NCI-H1092 treated with DMSO at 0.1 percent for 48 hours (cell line): ENCODE data around the gene UPF1.
A peak's percentile ranks its signal among the peaks of the same experiment; 100 is the strongest.
"Not testable (repeated sequence)": the region's sequence is repeated elsewhere in the genome, so short reads cannot be mapped to it uniquely, and the experiment has no call there.

Source experiments
- DNase-seq: peaks from one replicate; lab custom pipeline; 2025; lab: John Stamatoyannopoulos, UW

UPF1 gene

DNA sequence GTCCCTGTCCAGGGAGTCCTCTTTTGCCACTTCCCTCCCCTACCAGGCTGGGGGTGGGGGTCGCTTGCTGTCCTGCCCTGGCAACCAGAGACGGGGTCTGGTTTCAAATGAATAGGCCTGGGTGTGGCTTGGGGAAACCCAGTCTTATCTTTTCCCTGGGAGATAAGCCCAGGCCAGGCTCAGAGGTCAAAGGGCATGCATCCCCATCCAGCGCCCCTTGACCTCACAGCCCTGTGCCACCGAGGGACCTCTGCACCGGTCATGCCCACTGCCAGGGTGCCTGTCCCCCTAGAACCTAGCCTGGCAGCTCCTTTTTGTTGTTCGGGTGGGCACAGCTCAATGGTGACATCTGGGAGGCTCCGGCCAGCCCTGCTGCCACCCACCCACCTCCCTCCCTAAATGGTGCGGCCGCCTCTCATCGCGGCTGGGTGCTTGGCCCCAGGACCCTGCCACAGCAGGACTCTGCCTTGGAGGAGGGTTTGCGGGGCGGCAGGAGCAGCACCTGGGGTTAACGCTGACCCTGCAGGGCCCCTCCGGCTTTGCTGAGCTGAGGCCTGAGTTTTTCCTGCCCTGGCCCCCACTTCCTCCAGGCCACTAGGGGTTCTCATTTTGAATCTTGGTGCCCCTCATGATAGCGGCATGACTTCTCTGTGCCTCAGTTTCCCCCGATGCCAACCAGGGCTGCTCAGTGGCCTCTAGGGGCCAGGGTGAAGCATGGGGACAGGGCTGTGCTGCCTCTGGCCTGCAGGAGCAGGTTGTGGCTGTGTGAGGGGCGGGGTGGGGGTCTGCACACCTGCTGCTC lies 67.0 kb downstream of the UPF1 start:
- no peak for DNase-seq

DNA sequence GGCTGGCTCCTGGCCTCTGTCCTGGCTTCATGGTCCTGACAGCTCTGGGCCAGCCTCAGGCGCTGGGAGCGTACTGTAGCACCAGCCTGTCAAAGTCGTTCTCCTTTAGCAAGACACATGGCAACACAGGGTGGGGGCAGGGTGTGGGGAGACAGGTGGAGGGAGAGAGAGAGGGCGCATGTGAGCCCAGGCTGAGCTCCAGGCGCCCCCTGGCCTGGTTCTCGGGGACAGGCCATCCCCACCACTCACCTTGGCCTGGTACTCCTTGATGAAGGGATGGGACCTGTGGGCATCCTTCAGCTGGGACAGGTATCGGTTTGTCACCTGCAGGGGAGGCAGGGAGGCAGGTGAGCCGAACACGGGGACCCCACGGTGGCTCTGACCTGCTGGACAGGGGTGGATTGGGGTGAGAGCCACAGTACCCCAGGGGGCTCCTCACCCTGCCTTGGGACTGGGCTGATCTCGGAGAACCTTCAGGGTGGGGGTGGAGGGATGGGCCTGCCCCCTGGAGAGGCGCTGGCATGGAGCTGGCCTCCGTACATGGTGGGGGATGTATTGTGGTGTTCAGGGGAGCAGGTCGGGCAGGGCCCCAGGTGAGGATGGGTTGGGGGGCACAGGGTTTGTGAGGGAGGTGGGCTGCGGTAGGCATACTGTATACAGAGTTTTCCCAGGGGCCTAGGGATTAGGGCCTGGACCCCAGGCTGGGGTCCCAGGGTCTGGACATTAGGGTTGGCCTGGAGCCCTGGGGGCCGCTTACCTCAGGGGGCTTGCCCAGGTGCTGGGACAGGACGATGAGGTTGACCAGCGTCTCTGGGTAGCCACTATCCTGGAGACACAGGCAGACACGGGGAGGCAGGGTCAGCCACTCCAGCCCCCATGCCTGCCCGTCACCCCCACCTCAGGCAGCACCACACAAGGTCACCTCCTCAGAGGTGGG lies 68.1 kb downstream of the UPF1 start:
- no peak for DNase-seq

DNA sequence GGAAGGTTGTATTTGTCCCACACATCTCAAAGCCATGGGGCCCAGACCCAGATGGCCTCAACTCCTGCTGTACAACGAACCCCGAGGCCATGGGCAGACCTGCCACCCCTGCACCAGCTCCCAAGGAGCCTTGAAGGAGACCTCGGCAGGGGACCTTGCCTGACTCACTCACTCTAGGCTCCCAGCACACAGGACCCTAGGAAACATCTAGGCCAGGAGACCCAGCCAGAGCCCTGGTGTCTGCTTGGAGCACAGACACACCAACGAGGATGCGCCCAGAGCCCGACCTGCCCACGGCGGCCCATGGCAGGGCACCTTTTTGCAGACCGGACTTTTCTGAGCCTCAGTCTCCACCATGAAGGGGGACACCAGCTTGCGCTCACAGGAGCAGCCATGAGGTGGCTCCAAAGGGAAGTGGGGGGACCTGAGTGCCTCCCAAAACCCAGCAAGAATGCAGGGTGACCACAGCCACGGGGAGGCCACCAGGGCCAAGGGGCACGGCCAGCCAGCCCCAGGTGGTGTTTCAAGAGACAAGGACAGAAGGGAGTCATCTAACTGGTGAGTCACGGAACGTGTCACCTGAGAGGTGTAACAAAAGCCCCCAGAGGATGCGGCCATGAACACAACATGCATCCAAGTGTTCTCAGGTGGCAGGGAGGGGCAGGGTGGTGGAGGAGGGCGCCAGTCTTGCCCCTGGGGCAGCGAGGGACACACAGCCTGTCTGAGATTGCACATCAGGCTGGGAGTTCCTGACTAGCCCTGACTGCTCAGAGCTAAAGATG lies 69.1 kb downstream of the UPF1 start:
- DNase-seq = no peak

DNA sequence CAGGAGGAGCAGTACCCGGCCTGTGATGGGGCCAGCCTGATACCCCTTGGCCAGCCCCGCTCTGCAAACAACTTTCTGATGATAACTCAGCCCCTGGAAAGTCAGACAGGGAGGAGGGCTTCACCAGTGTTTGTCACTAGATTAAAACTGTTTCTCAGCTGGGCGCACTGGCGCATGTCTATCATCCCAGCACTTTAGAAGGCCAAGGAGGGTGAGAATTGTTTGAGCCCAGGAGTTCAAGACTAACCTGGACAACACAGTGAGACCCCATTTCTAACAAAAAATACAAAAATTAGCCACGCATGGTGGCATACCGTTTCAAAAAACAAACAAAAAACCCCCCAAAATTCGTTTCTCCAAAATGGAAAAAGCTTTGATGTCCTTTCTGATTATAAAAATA lies 69.7 kb downstream of the UPF1 start:
- DNase-seq = no peak

DNA sequence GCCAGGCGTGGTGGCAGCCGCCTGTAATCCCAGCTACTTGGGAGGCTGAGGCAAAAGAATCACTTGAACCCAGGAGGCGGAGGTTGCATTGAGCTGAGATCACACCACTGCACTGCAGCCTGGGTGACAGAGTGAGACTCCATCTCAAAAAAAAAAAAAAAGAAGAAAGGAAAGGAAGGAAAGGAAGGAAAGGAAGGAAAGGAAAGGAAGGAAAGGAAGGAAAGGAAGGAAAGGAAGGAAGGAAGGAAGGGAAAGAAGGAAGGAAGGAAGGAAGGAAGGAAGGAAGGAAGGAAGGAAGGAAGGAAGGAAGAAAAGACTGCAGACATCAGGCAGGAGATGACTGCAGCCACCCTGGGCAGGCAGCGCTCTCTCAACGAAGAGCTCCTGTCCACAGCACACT lies 70.8 kb downstream of the UPF1 start:
- not testable (repeated sequence) for DNase-seq

DNA sequence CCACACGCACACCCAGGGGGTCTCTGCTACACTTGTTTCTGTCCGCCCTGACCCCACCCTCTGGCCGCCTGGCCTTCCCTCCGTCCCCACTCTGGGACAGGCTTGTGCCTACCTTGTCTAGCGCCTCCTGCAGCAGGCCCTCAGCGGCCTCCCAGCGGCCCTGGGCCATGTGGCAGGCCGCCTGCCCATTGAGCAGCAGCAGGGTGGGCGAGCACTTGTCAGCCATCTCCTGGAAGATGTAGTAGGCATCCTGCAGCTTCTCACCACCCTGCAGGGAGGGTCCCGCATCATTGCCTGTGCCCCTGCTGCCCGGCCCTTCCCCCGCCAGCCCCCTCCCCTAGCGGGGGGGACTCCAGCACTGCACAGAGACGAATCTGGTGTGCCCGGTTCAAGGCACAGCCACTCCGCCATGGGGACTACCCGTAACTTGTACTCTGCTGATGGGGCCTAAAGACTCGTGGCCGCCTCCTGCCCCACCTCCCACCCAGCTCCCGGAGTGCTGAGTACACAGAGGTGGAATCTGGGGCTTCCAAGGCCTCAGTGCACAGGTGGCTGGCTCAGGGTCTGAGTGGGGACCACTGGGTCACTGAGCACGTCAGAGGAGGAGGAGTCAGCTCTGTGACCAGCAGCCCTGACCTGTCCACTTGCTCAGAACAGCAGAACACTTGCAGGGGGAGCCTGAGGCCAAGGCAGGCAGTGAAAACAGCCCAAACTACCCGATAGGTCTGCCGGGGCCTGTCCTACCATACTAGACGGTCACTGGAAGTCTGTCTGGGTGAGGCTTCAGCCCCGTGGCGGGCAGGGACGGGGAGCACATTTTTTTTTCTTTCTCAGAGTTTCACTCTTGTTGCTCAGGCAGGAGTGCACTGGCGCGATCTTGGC lies 71.6 kb downstream of the UPF1 start:
- DNase-seq = no peak

DNA sequence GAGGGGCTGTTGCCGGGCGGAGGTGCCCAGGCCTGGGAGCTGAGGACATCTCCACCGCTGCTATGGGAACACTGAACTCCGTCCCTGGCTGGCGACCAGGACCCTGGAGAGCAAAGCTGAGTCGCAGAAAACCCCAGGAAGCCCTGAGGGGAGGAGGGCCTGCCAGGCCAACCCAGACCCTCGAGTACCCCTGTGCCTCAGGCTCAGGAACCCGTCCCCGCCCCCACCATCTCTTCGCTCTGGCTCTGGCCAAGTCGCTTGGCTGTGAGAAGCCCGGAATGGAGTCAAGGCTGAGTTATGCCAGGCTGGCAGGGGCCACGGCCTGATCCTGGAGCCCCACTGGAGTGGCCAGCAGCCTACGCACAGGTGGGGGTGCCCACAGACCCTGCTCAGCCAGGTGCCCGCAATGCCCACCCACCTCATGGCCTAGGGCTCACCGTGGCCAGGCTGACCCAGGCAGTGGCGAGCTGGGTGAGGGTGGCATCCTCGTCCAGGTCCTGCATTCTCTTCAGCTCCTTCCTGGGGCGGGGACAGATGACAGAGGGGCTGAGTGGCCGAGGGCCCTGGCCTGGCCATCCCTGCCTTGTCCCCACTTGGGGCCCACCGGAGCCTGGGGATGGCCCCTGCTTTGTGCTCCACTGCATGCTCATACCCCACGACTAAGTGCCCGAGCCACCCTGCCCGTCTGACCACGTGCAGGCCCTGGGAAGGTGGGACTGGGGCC lies 72.7 kb downstream of the UPF1 start:
- no peak for DNase-seq

DNA sequence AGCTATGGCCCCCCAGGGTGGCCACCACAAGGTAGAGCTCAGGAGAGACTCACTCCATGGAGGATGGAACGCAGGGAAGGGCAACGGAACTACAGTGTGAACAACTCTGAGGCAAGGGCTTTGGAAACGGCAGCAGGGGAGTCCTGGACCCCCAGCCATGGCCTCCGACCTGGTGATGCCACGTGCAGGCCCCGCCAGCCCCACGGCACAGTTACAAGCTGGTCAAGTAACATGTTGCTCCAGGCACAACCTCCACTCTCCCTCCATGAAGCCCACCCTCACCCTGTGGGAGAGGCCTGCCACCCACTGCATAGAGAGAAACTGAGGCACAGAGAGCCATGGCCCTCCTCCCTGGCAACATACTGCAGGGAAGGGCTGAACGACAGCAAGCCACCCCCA lies 73.3 kb downstream of the UPF1 start:
- DNase-seq = no peak

DNA sequence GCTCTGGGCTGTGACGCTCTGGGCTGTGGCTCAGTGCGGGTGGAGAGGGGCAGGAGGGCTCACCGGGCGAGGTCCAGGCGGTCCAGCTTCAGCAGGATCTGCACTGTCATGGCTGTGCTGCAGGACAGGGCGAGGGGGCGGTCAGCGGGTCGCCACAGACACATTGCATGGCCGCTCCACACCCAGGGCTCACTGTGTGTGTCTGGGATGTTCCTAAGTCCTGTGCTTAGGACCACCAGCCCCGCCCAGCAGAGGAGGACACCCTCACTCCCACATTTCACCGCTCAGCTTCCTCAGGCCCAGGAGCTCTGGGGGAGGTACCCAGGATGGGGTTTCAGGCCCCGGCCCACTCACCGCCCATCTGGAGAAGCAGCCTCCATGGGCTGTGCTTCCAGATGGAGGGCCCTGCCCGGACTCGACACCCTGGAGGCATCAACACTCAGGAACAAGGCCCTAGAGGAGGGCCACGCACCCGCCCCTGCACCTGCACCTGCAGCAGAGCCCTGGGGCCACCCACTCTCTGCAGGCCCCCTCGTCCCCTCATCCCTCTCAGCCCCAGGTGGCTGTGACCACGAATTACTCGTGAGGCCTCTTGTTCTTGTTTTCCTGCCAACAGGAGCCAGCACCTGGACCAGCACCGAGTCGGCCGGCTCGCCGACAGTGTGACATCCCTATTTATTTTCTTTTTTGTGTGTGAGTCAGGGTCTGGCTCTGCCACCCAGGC lies 73.9 kb downstream of the UPF1 start:
- DNase-seq = no peak

DNA sequence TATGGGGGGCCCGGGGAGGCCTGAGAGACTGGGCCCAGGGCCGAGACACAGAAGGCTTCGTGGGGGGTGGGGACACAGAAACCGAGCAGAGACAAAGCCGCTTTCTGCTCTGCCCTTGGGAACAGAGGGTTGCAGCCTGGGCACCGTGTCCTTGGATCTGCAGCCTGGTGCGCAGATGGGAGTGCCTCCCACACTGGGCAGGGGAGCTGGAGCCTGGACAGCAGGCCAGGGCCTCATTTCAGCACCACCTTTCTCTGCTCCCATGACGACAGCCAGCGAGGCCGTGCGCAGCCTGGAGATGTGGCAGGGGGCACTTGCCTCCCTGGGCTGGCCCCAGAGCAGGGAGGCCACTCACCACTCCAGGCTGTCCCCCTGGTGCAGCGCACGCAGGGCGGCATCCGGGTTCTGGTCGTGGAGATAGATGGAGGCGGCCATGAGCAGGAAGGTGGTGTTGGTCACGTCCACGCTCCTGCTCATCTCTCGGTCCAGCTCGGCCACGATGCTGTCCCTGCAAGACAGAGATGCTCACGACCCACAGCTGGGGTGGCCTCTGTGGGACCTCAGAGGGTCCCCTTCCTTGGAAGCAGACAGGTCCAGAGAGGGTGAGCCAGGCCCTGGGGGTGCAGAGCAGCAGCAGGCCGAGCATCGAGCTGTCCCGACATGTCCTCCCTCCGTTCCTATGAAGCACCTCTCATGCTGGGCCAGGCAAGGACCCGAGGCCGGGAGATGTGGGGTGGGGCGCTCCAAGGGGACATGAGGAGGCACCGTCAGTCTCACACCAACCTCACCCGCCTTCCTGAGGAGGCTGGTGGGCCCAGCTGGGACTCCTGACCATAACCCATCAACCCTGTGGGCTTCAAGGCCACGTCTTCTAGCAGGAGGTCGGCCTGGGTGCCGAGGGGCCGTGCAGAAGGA lies 75.1 kb downstream of the UPF1 start:
- DNase-seq = no peak

DNA sequence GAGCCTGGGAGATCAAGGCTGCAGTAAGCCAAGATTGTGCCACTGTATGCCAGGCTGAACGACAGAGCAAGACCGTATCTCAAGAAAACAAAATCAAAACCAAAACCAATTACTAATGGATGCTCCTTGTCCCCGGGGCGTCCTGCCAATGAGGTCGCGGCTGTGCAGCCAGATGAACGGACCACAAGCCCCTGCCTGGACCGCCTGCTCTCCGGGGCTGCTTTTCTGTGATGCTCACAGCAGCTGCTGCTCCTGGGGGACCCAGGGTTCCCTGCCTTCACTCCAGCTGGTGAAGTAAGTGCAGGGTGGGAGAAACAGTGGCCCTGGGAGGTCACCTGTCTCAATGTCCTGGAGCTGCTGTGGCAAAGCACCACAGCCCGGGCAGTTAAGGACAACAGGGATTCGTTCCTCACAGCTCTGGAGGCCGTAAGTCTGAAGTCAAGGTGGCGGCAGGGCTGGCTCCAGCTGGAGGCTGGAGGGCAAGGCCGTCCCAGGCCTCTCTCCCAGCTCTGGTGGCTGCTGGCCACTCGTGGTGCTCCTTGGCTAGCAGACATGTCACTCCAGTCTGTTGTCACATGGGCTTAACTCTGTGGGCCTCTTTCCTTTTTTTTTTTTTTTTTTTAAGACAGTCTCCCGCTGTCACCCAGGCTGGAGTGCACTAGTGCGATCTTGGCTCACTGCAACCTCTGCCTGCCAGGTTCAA lies 77.3 kb downstream of the UPF1 start:
- DNase-seq = no peak

DNA sequence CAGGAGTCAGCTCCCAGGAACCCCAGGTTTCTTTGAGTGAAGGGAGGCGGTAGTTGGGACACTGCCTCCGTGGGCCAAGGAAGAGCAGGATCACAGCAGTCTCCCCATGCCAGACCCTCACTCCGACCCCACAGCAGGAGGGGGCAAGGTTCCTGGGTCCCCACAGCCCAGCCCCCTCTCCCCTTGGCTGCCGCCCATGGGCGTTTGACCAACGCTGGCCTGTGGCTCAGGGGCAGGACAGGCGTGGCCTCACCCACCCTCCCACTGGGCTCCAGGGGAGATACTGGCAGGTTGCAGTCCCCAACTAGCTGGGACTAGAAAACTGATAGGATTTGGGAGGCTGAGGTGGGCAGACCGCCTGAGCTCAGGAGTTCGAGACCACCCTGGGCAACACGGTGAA lies 78.3 kb downstream of the UPF1 start:
- no peak for DNase-seq

DNA sequence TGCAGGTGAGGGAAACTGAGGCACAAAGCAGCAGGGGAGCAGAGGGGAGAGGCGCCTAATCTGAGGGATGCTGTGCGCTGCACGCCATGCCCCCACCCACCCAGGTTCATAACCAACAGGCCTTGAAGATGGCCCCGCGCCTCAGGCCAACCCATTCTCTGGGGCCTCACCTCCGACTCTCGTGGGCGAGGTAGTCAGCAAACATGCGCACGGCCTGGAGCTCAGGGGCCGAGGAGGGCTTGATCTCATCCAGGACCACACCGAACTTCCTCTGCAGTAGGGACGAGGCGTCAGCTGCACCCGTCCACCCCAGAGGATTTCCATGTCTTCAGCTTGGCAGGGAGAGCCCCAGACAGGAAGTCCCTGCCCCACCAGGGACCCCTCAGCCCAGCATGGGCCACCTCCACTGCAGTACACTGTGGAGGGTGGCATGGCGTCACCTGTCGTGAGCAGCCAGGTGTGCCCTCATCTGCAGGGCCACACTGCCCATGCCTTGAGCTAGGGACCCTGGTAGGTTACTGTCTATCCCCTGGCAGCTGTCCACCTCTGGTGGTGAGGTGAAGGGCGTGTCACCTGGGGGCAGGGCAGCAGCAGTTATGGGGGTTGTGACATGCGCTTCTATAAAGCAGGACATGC lies 79.2 kb downstream of the UPF1 start:
- no peak for DNase-seq

DNA sequence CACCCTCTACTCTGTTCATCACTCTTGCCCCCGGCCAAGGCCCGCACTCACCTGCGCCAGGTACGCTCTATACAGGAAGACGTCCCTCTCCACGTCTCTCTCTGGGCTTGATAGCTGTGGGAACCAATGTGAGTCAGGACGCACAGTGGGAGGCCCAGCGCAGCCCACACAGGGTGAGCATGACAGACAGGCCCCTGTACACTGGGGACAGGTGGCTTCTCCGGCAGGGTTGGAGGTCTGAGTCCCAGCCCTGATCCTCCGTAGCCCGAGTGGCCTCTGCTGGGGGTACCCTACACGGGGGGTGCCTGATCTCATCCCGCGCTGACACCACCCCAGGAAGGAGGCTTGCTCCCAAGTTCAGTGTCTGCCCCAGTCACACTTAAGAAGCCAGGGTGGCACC lies 81.2 kb downstream of the UPF1 start:
- DNase-seq = no peak

DNA sequence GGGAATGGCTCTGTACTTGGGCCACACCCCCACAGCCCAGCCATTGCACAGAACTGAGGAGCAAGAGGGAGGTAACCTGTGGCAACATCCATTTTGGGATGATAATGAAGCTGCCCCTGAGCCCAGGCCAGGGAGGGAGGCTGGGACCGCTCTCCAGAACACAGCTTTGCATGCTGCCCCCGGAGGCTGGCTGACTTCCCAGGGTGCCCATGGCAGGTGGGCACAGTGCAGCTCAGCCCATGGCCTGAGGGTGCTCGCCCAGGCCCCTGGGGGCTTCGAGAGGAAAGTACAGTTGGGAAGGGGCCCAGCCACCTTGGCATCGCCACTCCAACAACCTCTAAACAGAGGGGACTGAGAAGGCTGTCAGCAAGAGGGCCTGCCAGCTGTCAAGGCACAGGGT lies 81.7 kb downstream of the UPF1 start:
- no peak for DNase-seq

DNA sequence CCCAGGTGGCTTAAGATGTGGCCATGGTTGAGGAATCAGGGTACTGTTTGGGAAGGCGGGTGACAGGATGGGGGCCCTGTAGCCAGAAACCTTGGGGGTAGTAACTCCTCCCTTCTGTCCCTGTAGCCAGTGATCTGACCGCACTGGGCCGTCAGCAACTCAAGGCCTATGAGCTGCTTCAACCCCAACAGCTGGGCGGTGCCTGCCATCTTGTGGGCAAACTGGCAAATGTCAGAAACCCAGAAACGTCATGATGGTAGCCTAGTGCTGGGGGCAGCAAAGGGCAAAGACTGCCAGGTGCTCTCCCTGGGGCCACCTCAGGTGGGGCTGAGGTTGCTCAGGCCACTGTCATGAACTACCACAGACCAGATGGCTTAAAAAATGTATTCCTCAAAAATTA lies 83.9 kb downstream of the UPF1 start:
- DNase-seq = peak; percentile 6

DNA sequence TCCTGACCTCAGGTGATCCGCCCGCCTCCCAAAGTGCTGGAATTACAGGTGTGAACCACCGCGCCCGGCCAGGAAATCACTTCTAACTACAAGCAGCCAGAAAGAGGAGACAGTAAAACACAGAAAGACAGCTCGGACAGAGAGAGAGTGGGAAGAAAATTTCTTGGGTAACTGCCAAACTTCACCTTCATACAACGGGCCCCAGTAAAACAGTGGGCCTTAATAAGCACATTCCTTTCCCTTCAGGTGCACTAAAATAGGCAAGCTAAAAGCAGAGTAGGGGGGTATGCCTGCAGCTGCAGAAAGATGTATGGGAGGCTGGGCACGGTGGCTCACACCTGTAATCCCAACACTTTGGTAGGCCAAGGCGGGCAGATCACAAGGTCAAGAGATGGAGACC lies 85.8 kb downstream of the UPF1 start:
- DNase-seq = not testable (repeated sequence)
